ENCODE measurements around the gene DMC1. TPM values are rescaled to one million over a fixed set of nuclear protein-coding genes. Genes with fewer than 3 reads are reported as not detected.

DMC1 gene
- total RNA-seq, 4 donors from 2014 or later = 2.9 to 5.1 TPM; not detected in 2

- no peak for TF ChIP-seq CTCF (IDR thresholded peaks at IDR 0.05; ENCODE audit: low read depth)
These were observed 47.0 kb downstream of the DMC1 start for GRCh38 chr22:38523029-38523428.

- TF ChIP-seq CTCF (IDR thresholded peaks at IDR 0.05; ENCODE audit: low read depth) = no peak
These were observed 50.3 kb downstream of the DMC1 start for GRCh38 chr22:38519453-38520250.

- TF ChIP-seq CTCF (IDR thresholded peaks at IDR 0.05; ENCODE audit: low read depth) = no peak
These were observed 51.4 kb downstream of the DMC1 start for GRCh38 chr22:38518620-38519019.

GRCh38 chr22:38513063-38513462, 56.9 kb downstream of the DMC1 start:
- no peak for TF ChIP-seq CTCF (IDR thresholded peaks at IDR 0.05; ENCODE audit: low read depth)

GRCh38 chr22:38510416-38510970, 59.5 kb downstream of the DMC1 start:
- TF ChIP-seq CTCF (IDR thresholded peaks at IDR 0.05; ENCODE audit: low read depth) = no peak

GRCh38 chr22:38506118-38506962, 63.6 kb downstream of the DMC1 start, which contains the start of gene DDX17:
Gene DDX17 (minus strand): TSS chr22:38506311.
- TF ChIP-seq CTCF (IDR thresholded peaks at IDR 0.05; ENCODE audit: low read depth) = no peak
